Ectodermal cell (in vitro differentiated cells): ENCODE data around the gene SYNGR3.

Source experiments
- H3K27ac ChIP-seq: 2 replicates; pipeline ENCODE4 v1.7.0; 2013; ENCODE audit warnings: mild to moderate bottlenecking, low read depth, low read length; ENCODE audit not compliant: insufficient read depth, poor library complexity, severe bottlenecking
- H3K27me3 ChIP-seq: 2 replicates; pipeline ENCODE4 v1.7.0; 2013; ENCODE audit warnings: mild to moderate bottlenecking, low read length; ENCODE audit not compliant: insufficient read depth, control insufficient read depth, poor library complexity, severe bottlenecking
- H3K36me3 ChIP-seq: one replicate; pipeline ENCODE4 v1.7.0; 2013; ENCODE audit warnings: low read length; ENCODE audit not compliant: control insufficient read depth, insufficient read depth
- H3K4me1 ChIP-seq: one replicate; pipeline ENCODE4 v1.7.0; 2013; ENCODE audit warnings: low read length; ENCODE audit not compliant: control insufficient read depth, insufficient read depth
- H3K4me3 ChIP-seq: 2 replicates; pipeline ENCODE4 v1.7.0; 2013; ENCODE audit warnings: low read depth, low read length, control low read depth; ENCODE audit not compliant: insufficient read depth
- H3K9me3 ChIP-seq: 2 replicates; pipeline ENCODE4 v1.7.0; 2013; ENCODE audit warnings: mild to moderate bottlenecking, low read length, moderate library complexity; ENCODE audit not compliant: control insufficient read depth
- WGBS, 2 experiments: methylation state at CpG; one replicate each; pipeline ENCODE4 v1.1.7; 2013; ENCODE audit warnings: missing lambda C conversion rate in 2 of 2; 5-methylcytosine and 5-hydroxymethylcytosine counted together

Gene SYNGR3

GRCh38 chr16:2037647-2038381 lies 48.0 kb downstream of the SYNGR3 start:
- no peak overlapping the region for H3K27ac ChIP-seq
- H3K4me1 ChIP-seq, result peaks cover 18% of the 10 kb centered on the region
- H3K9me3 ChIP-seq, result no peaks in the 10 kb centered on the region
- 92 to 93% methylated on average over 29 of the region's 29 CpGs for WGBS, 2 experiments
- H3K4me3 ChIP-seq, result no peak overlapping the region
- H3K27me3 ChIP-seq, result no peaks in the 10 kb centered on the region
- H3K36me3 ChIP-seq, result no peaks in the 10 kb centered on the region

DNA sequence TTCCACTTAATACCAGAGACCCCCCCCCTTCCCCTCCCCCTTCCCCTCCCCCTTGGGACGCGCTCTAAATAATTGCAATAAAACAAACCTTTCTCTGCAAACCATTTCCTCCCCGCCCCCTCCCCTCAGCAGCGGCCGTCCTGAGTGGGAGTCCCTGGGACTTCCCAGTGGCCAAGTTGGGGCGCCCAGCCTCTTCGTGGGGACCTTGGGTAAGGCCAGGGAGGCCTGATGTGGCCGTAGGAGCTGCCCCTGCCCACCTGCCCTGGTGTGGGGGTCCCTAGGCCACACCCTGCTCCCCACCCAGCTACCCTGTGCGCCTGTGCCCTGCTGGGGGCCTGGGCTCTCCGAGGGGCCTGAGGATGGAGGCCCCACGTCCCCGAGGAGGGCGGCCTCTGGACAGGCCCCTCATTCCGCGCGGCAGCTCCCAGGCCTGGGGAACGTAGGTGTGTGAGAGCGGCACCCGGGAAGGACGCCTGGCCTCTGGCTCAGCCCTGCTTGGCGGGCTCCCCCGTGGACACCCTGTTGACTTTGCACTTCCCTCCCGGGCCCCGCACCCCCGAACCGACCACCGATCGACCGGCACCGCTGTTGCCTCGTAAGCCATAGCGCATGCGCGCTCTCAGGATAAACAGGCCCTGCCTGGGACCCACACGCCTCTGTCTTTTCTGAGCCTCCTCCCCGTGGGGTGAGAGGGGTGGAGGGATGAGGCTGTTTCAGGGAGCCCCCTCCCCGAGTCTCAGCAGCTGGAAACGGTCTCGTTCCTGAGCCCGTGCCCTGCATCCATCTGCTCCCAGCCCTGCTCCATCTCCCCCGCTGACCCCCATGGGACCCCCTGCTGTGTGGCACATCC lies 48.8 kb downstream of the SYNGR3 start:
- H3K27ac ChIP-seq, result no peak overlapping the region
- no peaks in the 10 kb centered on the region for H3K9me3 ChIP-seq
- H3K4me1 ChIP-seq, result peaks cover 13% of the 10 kb centered on the region
- no peaks in the 10 kb centered on the region for H3K27me3 ChIP-seq
- WGBS, 2 experiments, result 94% methylated on average over 39 to 41 of the region's 41 CpGs
- no peak overlapping the region for H3K4me3 ChIP-seq
- H3K36me3 ChIP-seq, result no peaks in the 10 kb centered on the region

DNA sequence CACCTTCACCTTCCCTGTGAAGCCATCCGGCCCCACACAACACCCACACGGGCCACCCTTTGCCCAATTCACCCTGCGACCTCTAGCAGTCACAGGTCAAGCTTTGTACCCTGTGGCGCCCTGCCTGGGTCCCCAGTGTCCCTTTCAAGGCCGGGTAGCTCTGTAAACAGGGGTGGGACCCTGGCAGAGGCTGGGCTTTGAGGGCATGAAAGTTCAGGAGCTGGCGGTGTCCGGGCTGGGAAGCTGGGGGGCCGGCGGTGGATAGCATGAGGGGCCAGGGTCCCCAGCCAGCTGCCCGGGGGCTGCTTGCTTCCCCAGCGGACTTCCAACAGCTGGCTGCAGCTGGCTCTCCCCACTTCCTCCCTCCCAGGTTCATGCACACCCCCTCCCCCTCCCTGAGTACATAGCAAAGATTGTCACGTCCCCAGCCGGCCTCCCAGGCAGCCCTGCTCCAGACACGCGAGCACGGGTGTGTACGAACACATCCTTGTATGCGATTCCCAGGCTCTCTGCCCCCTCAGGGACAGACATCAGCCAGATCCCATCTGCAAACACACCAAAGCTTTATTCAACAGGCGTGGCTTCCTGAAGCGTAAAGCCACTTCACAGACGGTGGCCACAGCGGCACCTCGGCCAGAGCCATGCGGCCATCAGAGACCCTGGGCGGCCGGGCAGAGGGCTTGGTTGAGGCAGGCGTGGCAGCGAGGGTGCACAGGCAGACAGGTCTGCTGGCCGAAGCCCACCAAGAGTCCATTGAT lies 49.7 kb downstream of the SYNGR3 start:
- Histone ChIP-seq H3K4me3 (no peak overlapping the region), H3K27ac (no peak overlapping the region), H3K4me1 (peaks cover 8% of the 10 kb centered on the region), H3K27me3 (no peaks in the 10 kb centered on the region), H3K36me3 (no peaks in the 10 kb centered on the region), H3K9me3 (no peaks in the 10 kb centered on the region)
- 90 to 91% methylated on average over 29 of the region's 29 CpGs for WGBS, 2 experiments

GRCh38 chr16:2040041-2040786 lies 50.4 kb downstream of the SYNGR3 start:
- no peaks in the 10 kb centered on the region for H3K36me3 ChIP-seq
- no peaks in the 10 kb centered on the region for H3K27me3 ChIP-seq
- H3K4me3 ChIP-seq, result no peak overlapping the region
- H3K27ac ChIP-seq, result no peak overlapping the region
- no peaks in the 10 kb centered on the region for H3K9me3 ChIP-seq
- peaks cover 5% of the 10 kb centered on the region for H3K4me1 ChIP-seq
- WGBS, 2 experiments, result 94 to 95% methylated on average over 24 of the region's 24 CpGs

DNA sequence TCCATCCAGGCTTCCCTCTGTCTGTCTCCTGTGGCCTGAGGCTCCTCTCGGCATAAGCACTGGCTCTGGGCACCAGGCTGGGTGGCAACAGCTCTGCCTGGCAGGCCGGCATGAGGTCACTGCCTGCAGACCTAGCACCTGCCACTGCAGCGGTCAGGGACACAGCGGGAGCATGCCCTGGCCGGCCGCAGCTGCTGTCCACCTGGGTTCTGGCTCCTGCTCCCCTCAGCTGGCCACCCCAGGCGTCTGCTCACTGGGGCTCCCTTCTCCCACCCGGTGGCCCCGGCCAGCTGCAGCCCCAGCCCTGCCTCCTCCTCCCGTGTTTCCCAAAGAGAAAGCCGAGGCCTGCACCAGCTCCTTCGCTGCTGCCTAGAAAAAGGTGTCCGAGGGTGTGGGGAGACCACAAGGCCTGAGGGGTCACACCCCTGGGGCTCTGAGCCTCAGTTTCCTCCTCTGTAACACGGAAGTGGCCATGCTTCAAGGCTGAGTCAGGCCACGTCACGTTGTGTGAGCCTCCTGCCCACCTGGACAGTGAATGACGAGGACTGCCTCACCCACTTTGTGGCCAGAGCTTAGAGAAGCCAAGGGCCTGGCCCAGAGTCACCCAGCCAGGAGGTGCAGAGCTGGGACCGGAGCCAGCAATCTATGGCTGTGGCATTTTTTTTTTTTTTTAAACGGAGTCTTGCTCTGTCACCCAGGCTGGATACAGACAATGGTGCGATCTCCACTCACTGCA lies 51.2 kb downstream of the SYNGR3 start:
- H3K27ac ChIP-seq, result no peak overlapping the region

DNA sequence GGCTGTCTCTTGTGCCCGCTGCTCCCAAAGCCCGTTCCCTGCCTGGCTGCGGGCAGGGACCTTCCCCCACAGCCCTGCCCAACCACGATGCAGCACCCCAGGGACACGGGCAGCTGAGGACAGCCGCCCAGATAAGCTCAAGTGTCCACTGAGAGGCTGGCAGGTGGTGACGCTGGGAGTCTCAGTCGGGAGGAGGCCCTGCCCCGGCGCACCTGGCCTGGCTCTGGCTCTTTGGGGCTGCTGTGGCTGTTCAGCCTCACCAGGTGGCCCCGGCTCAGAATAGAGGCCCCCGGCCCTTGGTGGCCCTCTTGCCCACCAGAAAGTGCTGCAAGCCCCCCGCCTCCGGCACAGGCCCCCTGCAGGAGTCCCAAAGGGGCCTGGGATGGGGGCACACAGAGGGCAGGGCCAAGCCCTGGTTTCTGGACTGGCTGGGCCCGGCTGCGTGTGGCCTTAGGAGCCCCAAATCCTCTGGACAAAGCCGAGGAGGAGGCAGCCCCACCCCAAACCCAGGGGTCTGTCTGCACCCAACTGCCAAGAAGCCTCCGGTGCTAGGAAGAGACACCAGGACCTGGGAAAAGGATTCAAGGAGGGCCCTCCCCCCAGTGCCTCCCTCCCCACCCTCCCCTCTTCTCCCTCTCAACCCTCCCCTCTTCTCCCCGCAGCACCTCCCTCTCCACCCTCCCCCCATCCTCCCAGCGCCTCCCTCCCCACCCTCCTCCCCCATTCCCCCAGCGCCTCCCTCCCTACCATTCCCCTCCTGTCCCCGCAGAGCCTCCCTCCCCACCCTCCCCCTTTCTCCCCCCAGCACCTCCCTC lies 52.6 kb downstream of the SYNGR3 start:
- no peaks in the 10 kb centered on the region for H3K27me3 ChIP-seq
- H3K4me1 ChIP-seq, result no peaks in the 10 kb centered on the region
- whole genome bisulfite sequencing, 2 experiments, result 91% methylated on average over 18 to 20 of the region's 22 CpGs
- H3K9me3 ChIP-seq, result no peaks in the 10 kb centered on the region
- no peaks in the 10 kb centered on the region for H3K36me3 ChIP-seq
- H3K27ac ChIP-seq, result no peak overlapping the region
- H3K4me3 ChIP-seq, result no peak overlapping the region

More for the DNA sequence above, 51.2 kb downstream of the SYNGR3 start:
- Histone ChIP-seq H3K9me3 (no peaks in the 10 kb centered on the region), H3K4me3 (no peak overlapping the region), H3K36me3 (no peaks in the 10 kb centered on the region), H3K27me3 (no peaks in the 10 kb centered on the region), H3K4me1 (no peaks in the 10 kb centered on the region)
- WGBS, 2 experiments, result 92 to 94% methylated on average over 20 of the region's 20 CpGs

- H3K27ac ChIP-seq, result no peak overlapping the region
- no peaks in the 10 kb centered on the region for H3K9me3 ChIP-seq
- no peaks in the 10 kb centered on the region for H3K27me3 ChIP-seq
- 96 to 97% methylated on average over 11 of the region's 11 CpGs for WGBS, 2 experiments
- H3K4me3 ChIP-seq, result no peak overlapping the region
- no peaks in the 10 kb centered on the region for H3K36me3 ChIP-seq
- no peaks in the 10 kb centered on the region for H3K4me1 ChIP-seq
Observed at GRCh38 chr16:2042986-2043666, 53.4 kb downstream of the SYNGR3 start.
